Colonic mucosa (tissue), 4 donors: ENCODE measurements around the gene ACTN2. TPM values are rescaled to one million over a fixed set of nuclear protein-coding genes. Genes with fewer than 3 reads are reported as not detected.

Source experiments
- DNase-seq: peaks from one replicate; pipeline ENCODE4 v3.0.0-alpha.2; 2020
- H3K27ac ChIP-seq: fragments of 200-600 bp; one replicate; pipeline ENCODE4 v1.8.0; 2021
- H3K27me3 ChIP-seq: fragments of 200-600 bp; one replicate; pipeline ENCODE4 v1.8.0; 2021
- H3K36me3 ChIP-seq: fragments of 200-600 bp; one replicate; pipeline ENCODE4 v1.8.0; 2021
- H3K4me1 ChIP-seq: fragments of 200-600 bp; one replicate; pipeline ENCODE4 v1.8.0; 2021; ENCODE audit warnings: mild to moderate bottlenecking
- H3K4me3 ChIP-seq: fragments of 200-600 bp; one replicate; pipeline ENCODE4 v1.8.0; 2021
- H3K9ac ChIP-seq, 2 donors: one replicate each; pipeline ENCODE4 v1.7.0; 2013; ENCODE audit warnings: control low read depth in 2 of 2, low read depth in 2 of 2, low read length in 2 of 2
- H3K9me3 ChIP-seq: fragments of 200-600 bp; one replicate; pipeline ENCODE4 v1.8.0; 2021
- intact Hi-C: fragments of 100-400 bp; cut with DNase I; formaldehyde crosslinking; loops from one replicate; pipeline ENCODE4 v1.14.1; 2022
- total RNA-seq, 2 donors: library from RNA; stranded (reverse); fragmentation: NEBNext Ultra II Directional in 1 of 2; extraction: Animal tissue kit (Norgen Biotek cat#: 25700) in 1 of 2; gene quantifications; one replicate each; pipeline ENCODE4 v1.2.1, GENCODE V29; 2021
- TF ChIP-seq, protein P1 (sequence below): fragments of 200-600 bp; IDR thresholded peaks from one replicate; pipeline ENCODE4 v1.8.0; 2022; ENCODE audit warnings: antibody characterized with exemption, mild to moderate bottlenecking
- donor health status: healthy.
- donor health status: DM: no; HTN: no; CAD: no.
- donor health status: DM: no; HTN: no; CAD: no.

Gene ACTN2
- total RNA-seq, 2 donors from 2014 or later = 0.05 to 0.72 TPM

GRCh38 chr1:236725668-236726067, 39.4 kb downstream of the ACTN2 start:
- intact Hi-C loops = no loop called here
- no peak overlapping the region for H3K27ac ChIP-seq
- H3K4me3 ChIP-seq = no peak overlapping the region
- H3K27me3 ChIP-seq = no peaks in the 10 kb centered on the region
- H3K9ac ChIP-seq = no peak overlapping the region
- TF ChIP-seq, protein P1, sequence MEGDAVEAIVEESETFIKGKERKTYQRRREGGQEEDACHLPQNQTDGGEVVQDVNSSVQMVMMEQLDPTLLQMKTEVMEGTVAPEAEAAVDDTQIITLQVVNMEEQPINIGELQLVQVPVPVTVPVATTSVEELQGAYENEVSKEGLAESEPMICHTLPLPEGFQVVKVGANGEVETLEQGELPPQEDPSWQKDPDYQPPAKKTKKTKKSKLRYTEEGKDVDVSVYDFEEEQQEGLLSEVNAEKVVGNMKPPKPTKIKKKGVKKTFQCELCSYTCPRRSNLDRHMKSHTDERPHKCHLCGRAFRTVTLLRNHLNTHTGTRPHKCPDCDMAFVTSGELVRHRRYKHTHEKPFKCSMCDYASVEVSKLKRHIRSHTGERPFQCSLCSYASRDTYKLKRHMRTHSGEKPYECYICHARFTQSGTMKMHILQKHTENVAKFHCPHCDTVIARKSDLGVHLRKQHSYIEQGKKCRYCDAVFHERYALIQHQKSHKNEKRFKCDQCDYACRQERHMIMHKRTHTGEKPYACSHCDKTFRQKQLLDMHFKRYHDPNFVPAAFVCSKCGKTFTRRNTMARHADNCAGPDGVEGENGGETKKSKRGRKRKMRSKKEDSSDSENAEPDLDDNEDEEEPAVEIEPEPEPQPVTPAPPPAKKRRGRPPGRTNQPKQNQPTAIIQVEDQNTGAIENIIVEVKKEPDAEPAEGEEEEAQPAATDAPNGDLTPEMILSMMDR = no peak
- H3K36me3 ChIP-seq = no peaks in the 10 kb centered on the region
- DNase-seq = no peak
- H3K4me1 ChIP-seq = no peaks in the 10 kb centered on the region
- H3K9me3 ChIP-seq = no peaks in the 10 kb centered on the region

DNA sequence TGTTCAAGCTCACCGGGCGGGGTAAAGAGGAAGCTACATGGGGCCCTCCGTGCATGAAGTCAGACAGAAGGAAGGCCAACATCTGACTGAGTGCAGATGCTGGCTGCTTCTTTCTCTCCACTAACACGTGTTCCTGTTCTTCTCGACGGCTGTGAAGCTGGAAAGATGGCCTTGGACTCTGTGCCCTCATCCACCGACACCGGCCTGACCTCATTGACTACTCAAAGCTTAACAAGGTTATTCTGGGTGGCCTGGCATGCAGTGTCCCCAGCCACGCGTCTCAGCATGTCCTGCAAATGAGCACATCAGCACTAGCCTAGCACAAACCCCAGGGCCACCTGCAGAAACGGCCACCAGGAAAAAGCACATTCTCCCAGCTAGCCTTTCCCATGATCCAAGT, 41.2 kb downstream of the ACTN2 start:
- Histone ChIP-seq H3K9me3 (no peaks in the 10 kb centered on the region), H3K36me3 (no peaks in the 10 kb centered on the region), H3K27ac (no peak overlapping the region), H3K27me3 (no peaks in the 10 kb centered on the region), H3K4me1 (no peaks in the 10 kb centered on the region), H3K9ac (no peak overlapping the region), H3K4me3 (no peak overlapping the region)
- no peak for DNase-seq
- intact Hi-C loops = no loop called here
- TF ChIP-seq, protein P1 = no peak

GRCh38 chr1:236728752-236729151, 42.5 kb downstream of the ACTN2 start:
- H3K27me3 ChIP-seq = no peaks in the 10 kb centered on the region
- H3K27ac ChIP-seq = no peak overlapping the region
- no peaks in the 10 kb centered on the region for H3K9me3 ChIP-seq
- H3K4me1 ChIP-seq = no peaks in the 10 kb centered on the region
- H3K36me3 ChIP-seq = no peaks in the 10 kb centered on the region
- H3K9ac ChIP-seq = no peak overlapping the region
- H3K4me3 ChIP-seq = no peak overlapping the region
- DNase-seq = no peak
- TF ChIP-seq, protein P1 = no peak
- intact Hi-C loops = no loop called here

DNA sequence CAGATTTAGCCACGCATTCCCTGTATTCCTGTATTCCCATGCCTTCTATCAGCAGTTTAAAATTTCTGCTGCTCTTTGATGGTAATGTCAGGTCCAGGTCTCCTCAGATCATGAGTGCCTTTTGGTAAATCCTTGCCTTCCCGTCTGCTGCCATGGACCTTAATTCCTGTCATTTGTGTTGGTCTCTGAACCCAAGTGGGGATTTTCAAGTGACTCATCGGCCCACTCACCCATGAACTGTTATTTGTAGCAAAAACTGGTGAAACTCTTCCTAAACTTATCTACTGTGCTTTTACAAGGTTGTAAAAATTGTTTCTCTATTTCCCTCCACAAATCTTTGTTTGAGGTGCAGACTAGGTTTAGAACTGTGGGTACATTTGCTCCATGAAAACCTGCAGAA, 47.4 kb downstream of the ACTN2 start:
- no peaks in the 10 kb centered on the region for H3K9me3 ChIP-seq
- no peak for DNase-seq
- TF ChIP-seq, protein P1 = no peak
- no peaks in the 10 kb centered on the region for H3K36me3 ChIP-seq
- no peaks in the 10 kb centered on the region for H3K27me3 ChIP-seq
- H3K4me3 ChIP-seq = no peak overlapping the region
- H3K4me1 ChIP-seq = no peaks in the 10 kb centered on the region
- no peak overlapping the region for H3K27ac ChIP-seq
- no peak overlapping the region for H3K9ac ChIP-seq
- intact Hi-C loops = loop anchor here (10.0 kb wide), 1 partner anchor 661 kb away; no protein-coding TSS in a partner anchor

DNA sequence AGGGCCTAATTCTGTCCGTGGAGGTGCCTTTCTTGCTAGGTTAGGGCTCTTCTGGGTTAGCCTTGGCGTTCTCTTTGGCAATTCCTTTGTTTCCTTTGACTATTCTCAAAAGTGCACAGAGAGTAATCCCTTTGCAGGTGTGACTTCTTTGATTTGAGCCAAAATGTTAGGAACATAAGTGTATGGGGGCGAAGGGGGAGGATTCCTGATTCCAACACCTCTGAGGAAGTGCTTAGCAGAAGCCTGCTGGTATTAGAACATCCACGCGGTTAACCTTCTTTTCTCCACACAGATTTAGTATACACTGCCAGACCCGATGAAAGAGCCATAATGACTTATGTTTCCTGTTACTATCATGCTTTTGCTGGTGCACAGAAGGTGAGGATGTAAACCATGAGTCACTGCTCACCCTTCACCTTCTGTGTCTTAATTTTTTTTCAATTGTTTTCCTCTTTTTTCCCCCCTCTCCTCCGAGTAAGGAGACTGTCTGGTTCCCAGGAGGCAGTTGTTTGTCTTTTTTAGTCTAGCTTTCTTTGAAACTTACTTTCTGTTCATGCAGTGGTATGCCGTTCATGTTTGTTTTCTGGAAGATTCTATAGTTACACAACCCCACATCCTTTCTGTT, 48.0 kb downstream of the ACTN2 start:
- Histone ChIP-seq H3K27me3 (no peaks in the 10 kb centered on the region), H3K4me1 (no peaks in the 10 kb centered on the region), H3K9me3 (no peaks in the 10 kb centered on the region), H3K9ac (no peak overlapping the region), H3K4me3 (no peak overlapping the region), H3K27ac (no peak overlapping the region), H3K36me3 (no peaks in the 10 kb centered on the region)
- intact Hi-C loops = loop anchor here (10.0 kb wide), 1 partner anchor 661 kb away; no protein-coding TSS in a partner anchor
- DNase-seq = no peak
- TF ChIP-seq, protein P1 = no peak
